Right atrium auricular region (tissue), 2 donors: Measurements from ENCODE around the gene FNBP1. TPM values are rescaled to one million over a fixed set of nuclear protein-coding genes. Genes with fewer than 3 reads are reported as not detected.
"Not testable (repeated sequence)": the region's sequence is repeated elsewhere in the genome, so short reads cannot be mapped to it uniquely, and the experiment has no call there.

Experiments
- DNase-seq: peaks from one replicate; pipeline ENCODE4 v3.0.0-alpha.2; 2019; ENCODE audit warnings: low spot score
- H3K27ac ChIP-seq, 2 donors: fragments of 200-600 bp; sonication (generic); 1 replicate in 1 of 2; 2 replicates in 1 of 2; pipeline ENCODE4 v1.5.1; 2016 to 2019
- H3K27me3 ChIP-seq, 2 donors: fragments of 200-600 bp; sonication (generic); one replicate each; pipeline versions ENCODE4 v1.5.1 to v1.6.0; 2017 to 2019
- H3K36me3 ChIP-seq: fragments of 200-600 bp; sonication (generic); one replicate; pipeline ENCODE4 v1.5.1; 2016
- H3K4me1 ChIP-seq, 2 donors: fragments of 200-600 bp; sonication (generic); one replicate each; pipeline versions ENCODE4 v1.5.1 to v1.6.0; 2017 to 2019
- H3K4me3 ChIP-seq, 2 donors: fragments of 200-600 bp; sonication (generic); 1 replicate in 1 of 2; 2 replicates in 1 of 2; pipeline ENCODE4 v1.5.1; 2017 to 2019; ENCODE audit warnings: mild to moderate bottlenecking in 1 of 2, moderate library complexity in 1 of 2
- H3K9me3 ChIP-seq, 2 donors: fragments of 200-600 bp; sonication (generic); one replicate each; pipeline ENCODE4 v1.5.1; 2019
- total RNA-seq, 2 donors: library from RNA; depleted of rRNA; stranded (reverse); fragments of >200 nt; gene quantifications; one replicate each; pipeline ENCODE4 v1.1.0, GENCODE V29; 2016
- TF ChIP-seq, protein P1 (sequence below), 2 donors: fragments of 200-600 bp; sonication (generic); IDR thresholded peaks; one replicate each; pipeline ENCODE4 v1.5.1; 2019; ENCODE audit warnings: antibody characterized with exemption in 2 of 2

FNBP1 gene
- total RNA-seq, 2 donors from 2014 or later = 18.0 to 24.1 TPM

DNA sequence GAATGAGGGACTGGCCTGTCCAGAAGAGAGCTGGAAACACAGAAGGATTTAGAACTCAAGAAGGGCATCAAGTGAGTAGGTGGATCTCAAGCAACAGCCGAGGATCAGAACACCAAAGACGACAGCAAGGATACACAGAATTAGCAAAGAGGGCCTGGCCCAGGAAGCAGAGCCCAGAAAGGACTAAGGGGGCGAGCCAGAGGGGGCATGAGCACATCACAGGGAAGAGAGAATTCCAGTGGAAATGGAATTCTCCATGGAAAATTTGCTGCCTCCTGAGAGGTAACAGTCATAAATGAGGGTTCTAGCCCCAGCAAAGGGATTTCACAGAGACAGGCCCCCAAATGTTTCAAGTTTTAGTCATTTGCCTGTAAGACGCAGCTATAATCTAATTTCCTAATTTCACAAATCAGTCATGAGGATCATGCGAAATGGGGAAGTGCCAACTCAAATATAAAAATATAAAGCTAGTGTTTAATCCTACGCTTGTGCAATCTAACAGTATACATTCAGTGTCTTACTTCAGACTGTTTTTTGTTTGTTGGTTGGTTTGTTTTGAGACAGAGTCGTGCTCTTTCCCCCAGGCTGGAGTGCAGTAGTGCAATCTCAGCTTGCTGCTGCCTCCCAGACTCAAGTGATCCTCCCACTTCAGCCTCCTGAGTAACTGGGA, 46.7 kb downstream of the FNBP1 start:
- H3K27me3 ChIP-seq = no peaks in the 10 kb centered on the region
- no peak overlapping the region for H3K4me3 ChIP-seq
- no peak for DNase-seq
- TF ChIP-seq, protein P1, sequence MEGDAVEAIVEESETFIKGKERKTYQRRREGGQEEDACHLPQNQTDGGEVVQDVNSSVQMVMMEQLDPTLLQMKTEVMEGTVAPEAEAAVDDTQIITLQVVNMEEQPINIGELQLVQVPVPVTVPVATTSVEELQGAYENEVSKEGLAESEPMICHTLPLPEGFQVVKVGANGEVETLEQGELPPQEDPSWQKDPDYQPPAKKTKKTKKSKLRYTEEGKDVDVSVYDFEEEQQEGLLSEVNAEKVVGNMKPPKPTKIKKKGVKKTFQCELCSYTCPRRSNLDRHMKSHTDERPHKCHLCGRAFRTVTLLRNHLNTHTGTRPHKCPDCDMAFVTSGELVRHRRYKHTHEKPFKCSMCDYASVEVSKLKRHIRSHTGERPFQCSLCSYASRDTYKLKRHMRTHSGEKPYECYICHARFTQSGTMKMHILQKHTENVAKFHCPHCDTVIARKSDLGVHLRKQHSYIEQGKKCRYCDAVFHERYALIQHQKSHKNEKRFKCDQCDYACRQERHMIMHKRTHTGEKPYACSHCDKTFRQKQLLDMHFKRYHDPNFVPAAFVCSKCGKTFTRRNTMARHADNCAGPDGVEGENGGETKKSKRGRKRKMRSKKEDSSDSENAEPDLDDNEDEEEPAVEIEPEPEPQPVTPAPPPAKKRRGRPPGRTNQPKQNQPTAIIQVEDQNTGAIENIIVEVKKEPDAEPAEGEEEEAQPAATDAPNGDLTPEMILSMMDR (IDR thresholded peaks at IDR 0.05) = no peak
- H3K4me1 ChIP-seq = peaks cover 0 to 18% of the 10 kb centered on the region in 2 donors
- no peaks in the 10 kb centered on the region for H3K36me3 ChIP-seq
- H3K27ac ChIP-seq = peak overlapping the region; percentile 33 to 35
- no peaks in the 10 kb centered on the region for H3K9me3 ChIP-seq

DNA sequence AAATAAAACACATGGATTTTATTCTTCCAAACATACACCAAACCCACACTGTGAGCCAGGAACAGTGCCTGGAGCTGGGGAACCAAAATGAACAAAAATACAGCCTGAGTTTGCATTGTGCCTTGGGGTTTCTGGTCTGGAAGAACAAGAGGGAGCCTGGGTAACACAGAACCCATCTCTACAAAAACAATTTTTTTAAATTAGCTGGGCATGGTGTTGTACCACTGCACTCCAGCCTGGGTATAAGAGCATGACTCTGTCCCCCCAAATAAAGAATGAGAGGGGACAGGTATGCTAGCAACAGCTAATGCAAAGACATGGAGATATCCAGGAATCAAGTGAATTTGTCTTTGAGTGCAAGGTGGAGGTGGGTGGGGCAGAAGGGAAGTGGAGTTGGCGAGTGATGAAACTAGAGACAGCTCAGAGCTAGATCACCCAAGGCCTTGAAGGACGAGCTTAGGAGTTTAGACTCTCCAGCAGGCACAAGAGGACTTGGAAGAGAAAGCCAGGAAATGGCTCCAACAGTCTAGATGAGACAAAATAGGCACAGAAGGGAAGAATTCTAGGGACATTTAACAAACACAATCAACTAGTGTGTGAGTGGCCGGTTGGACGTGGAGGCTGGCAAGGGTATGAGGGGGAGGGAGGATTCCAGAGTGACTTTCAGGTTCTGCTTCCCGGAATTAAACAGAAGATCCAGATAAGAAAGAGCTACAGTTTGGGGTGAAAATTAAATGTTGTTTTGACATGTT, 47.4 kb downstream of the FNBP1 start:
- TF ChIP-seq, protein P1 (IDR thresholded peaks at IDR 0.05) = no peak
- Histone ChIP-seq H3K4me1 (peaks cover 0 to 18% of the 10 kb centered on the region in 2 donors), H3K27me3 (no peaks in the 10 kb centered on the region), H3K4me3 (no peak overlapping the region), H3K9me3 (no peaks in the 10 kb centered on the region), H3K27ac (peak overlapping the region; percentile 33 to 35), H3K36me3 (no peaks in the 10 kb centered on the region)
- no peak for DNase-seq

DNA sequence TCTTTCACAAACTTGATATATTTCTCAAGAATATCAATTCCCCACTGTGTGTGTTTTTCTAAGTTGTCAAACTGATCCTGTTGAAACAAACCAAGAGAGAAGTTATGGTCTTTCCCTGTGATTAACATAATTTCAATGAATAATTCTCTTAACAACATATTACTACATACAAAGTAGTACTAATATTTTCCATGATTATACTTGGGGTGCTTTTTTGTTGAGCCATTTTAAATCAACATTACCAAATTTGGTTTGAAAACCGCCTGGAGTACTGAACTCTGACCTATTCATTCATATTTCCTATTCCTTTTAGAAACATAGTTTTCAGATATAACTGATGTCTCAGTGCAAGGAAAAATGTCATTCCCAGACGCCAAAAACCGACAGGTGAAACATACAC, 48.1 kb downstream of the FNBP1 start:
- Histone ChIP-seq H3K27me3 (no peaks in the 10 kb centered on the region), H3K27ac (peak overlapping the region in 1 of 2 donors; percentile 35), H3K4me1 (peaks cover 0 to 22% of the 10 kb centered on the region in 2 donors), H3K9me3 (no peaks in the 10 kb centered on the region), H3K36me3 (no peaks in the 10 kb centered on the region), H3K4me3 (no peak overlapping the region)
- TF ChIP-seq, protein P1 (IDR thresholded peaks at IDR 0.05) = no peak
- no peak for DNase-seq

DNA sequence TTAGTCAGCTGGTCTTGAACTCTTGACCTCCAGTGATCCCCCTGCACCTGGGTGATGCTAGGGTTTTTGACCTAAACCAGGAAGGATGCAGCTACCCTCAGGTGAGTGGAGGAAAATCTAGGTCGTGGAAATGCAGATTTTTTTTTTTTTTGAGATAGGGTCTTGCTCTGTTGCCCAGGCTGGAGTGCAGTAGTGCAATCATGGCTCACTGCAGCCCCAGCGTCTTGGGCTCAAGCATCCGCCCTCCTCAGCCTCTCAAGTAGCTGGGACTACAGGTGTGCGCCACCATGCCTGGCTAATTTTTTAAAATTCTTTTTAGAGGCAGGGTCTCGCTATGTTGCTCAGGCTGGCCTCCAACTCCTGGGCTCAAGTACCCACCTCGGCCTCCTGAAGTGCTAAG, 51.9 kb downstream of the FNBP1 start:
- H3K36me3 ChIP-seq, H3K9me3 ChIP-seq, DNase-seq, H3K4me3 ChIP-seq, H3K27ac ChIP-seq, H3K27me3 ChIP-seq: not testable (repeated sequence)
- H3K4me1 ChIP-seq = peaks cover 0 to 20% of the 10 kb centered on the region in 2 donors

DNA sequence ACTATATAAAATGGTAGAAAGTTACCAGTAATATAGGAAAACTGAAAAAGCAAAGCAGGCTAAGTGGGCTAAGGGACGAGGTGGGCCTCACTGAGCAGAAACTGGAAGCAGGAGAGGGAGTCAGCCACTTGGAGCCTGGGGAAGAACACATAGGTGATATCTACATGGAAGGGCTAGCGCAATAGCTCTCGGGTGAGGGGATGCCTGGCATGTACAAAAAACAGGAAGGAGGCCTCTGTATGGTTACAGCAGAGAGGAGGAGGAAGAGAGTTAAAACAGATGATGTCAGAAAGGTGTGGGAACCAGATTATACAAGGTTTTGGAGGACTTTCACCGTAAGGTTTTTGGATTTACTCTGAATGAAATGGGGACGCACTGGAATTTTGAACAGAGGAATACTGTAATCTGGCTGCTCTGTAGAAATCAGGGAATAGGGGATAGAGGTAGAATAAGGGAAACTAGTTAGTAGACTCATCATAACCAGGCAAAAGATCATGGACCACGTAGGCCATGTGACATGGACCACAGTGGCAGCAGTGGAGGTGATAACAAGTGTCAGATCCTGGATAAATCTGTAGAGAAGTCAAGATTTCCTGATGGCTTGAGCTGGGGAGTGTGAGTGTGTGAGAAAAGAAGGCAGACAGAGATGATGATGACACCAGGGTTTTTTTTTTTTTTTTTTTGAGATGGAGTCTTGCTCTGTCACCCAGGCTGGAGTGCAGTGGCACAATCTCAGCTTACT, 52.5 kb downstream of the FNBP1 start:
- DNase-seq = no peak
- no peak overlapping the region for H3K27ac ChIP-seq
- H3K36me3 ChIP-seq = no peaks in the 10 kb centered on the region
- peaks cover 0 to 13% of the 10 kb centered on the region in 2 donors for H3K4me1 ChIP-seq
- no peaks in the 10 kb centered on the region for H3K27me3 ChIP-seq
- no peak overlapping the region for H3K4me3 ChIP-seq
- no peaks in the 10 kb centered on the region for H3K9me3 ChIP-seq
- TF ChIP-seq, protein P1 (IDR thresholded peaks at IDR 0.05) = no peak

DNA sequence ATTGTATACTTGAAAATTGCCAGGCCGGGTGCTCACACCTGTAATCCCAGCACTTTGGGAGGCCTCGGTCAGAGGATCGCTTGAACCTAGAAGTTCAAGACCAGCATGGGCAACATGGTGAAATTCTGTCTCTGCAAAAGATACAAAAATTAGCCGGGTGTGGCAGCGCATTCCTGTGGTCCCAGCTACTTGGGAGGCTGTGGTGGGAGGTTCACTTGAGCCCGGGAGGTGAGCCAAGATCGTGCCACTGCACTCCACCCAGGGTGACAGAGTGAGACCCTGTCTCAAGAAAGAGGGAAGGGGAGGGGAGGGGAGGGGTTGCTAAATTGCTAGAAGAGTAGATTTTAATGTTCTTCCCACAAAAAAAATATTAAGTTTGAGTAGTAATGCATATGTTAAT, 53.2 kb downstream of the FNBP1 start:
- peaks cover 0 to 7% of the 10 kb centered on the region in 2 donors for H3K4me1 ChIP-seq
- no peaks in the 10 kb centered on the region for H3K36me3 ChIP-seq
- no peak for DNase-seq
- H3K4me3 ChIP-seq = no peak overlapping the region
- no peaks in the 10 kb centered on the region for H3K9me3 ChIP-seq
- H3K27ac ChIP-seq = no peak overlapping the region
- TF ChIP-seq, protein P1 (IDR thresholded peaks at IDR 0.05) = no peak
- no peaks in the 10 kb centered on the region for H3K27me3 ChIP-seq
